ENCODE measurements around the gene CAMSAP1. TPM values are rescaled to one million over a fixed set of nuclear protein-coding genes. Genes with fewer than 3 reads are reported as not detected.

CAMSAP1 gene
- total and polyA plus RNA-seq, 9 of the 15 experiments (the other 6 are each of a cell fraction or from before 2014, with no cell fraction given) = 1.5 to 28.8 (median 14.3) TPM

DNA sequence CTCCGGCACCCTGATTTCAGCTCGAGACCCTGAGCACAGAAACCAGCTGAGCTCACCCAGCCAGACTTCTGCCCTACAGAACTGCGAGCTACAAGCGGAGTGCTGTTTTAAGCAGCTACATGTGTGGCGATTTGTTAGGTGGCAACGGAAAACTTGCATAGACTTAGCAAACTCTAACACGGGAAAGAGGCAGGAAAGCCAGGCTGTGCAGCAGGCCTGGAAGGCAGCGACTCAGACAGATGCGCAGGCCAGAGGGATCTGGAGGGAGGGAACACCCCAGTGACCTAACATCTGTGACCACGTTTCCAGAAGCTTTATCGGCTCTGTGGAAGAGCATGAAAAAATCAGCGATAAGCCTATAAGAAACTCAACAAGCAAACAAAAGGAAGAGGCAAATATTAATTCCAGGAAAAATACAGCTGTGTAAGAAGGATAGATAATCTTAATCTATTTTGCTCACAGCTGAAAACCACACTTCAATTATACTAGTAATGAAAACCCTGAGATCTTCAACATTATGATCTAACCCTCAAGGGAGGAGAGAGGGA lies 42.9 kb upstream of the CAMSAP1 start (continued):
- TF ChIP-seq, protein P1, sequence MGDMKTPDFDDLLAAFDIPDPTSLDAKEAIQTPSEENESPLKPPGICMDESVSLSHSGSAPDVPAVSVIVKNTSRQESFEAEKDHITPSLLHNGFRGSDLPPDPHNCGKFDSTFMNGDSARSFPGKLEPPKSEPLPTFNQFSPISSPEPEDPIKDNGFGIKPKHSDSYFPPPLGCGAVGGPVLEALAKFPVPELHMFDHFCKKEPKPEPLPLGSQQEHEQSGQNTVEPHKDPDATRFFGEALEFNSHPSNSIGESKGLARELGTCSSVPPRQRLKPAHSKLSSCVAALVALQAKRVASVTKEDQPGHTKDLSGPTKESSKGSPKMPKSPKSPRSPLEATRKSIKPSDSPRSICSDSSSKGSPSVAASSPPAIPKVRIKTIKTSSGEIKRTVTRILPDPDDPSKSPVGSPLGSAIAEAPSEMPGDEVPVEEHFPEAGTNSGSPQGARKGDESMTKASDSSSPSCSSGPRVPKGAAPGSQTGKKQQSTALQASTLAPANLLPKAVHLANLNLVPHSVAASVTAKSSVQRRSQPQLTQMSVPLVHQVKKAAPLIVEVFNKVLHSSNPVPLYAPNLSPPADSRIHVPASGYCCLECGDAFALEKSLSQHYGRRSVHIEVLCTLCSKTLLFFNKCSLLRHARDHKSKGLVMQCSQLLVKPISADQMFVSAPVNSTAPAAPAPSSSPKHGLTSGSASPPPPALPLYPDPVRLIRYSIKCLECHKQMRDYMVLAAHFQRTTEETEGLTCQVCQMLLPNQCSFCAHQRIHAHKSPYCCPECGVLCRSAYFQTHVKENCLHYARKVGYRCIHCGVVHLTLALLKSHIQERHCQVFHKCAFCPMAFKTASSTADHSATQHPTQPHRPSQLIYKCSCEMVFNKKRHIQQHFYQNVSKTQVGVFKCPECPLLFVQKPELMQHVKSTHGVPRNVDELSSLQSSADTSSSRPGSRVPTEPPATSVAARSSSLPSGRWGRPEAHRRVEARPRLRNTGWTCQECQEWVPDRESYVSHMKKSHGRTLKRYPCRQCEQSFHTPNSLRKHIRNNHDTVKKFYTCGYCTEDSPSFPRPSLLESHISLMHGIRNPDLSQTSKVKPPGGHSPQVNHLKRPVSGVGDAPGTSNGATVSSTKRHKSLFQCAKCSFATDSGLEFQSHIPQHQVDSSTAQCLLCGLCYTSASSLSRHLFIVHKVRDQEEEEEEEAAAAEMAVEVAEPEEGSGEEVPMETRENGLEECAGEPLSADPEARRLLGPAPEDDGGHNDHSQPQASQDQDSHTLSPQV (IDR thresholded peaks at IDR 0.05) = no peak
- TF ChIP-seq FOXK1 (CRISPR knock-in tag; IDR thresholded peaks at IDR 0.05; ENCODE audit: borderline replicate concordance) (no peak), GTF2E2 (tag; IDR thresholded peaks at IDR 0.05) (no peak; the same call in 1 of the 2 replicates), SNIP1 (IDR thresholded peaks at IDR 0.05; ENCODE audit: low read depth) (no peak), TAL1 (IDR thresholded peaks at IDR 0.05) (peak; percentile 93), MECOM (CRISPR knock-in tag; IDR thresholded peaks at IDR 0.05) (peak; percentile 89), ZC3H8 (IDR thresholded peaks at IDR 0.05) (no peak), SMARCB1 (IDR thresholded peaks at IDR 0.05; ENCODE audit: insufficient read length, low read depth) (no peak), TEAD1 (CRISPR knock-in tag; IDR thresholded peaks at IDR 0.05) (no peak; a peak in 1 of 4 replicates), TAF15 (IDR thresholded peaks at IDR 0.05; ENCODE audit: low read depth, low read length) (no peak), JUND (IDR thresholded peaks at IDR 0.05; ENCODE audit: borderline replicate concordance, low read depth, low read length) (peak; percentile 76), JUND (tag; IDR thresholded peaks at IDR 0.05; ENCODE audit: borderline replicate concordance, low read depth, low read length) (peak; percentile 79; the same call in 2 of the 3 replicates), RNF2 (IDR thresholded peaks at IDR 0.05) (peak; percentile 48; the same call in 1 of the 2 replicates), NR2C2 (CRISPR knock-in tag; IDR thresholded peaks at IDR 0.05) (no peak), NR2C2 (tag; IDR thresholded peaks at IDR 0.05) (peak; percentile 60)
- TF ChIP-seq, protein P2, sequence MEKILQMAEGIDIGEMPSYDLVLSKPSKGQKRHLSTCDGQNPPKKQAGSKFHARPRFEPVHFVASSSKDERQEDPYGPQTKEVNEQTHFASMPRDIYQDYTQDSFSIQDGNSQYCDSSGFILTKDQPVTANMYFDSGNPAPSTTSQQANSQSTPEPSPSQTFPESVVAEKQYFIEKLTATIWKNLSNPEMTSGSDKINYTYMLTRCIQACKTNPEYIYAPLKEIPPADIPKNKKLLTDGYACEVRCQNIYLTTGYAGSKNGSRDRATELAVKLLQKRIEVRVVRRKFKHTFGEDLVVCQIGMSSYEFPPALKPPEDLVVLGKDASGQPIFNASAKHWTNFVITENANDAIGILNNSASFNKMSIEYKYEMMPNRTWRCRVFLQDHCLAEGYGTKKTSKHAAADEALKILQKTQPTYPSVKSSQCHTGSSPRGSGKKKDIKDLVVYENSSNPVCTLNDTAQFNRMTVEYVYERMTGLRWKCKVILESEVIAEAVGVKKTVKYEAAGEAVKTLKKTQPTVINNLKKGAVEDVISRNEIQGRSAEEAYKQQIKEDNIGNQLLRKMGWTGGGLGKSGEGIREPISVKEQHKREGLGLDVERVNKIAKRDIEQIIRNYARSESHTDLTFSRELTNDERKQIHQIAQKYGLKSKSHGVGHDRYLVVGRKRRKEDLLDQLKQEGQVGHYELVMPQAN (IDR thresholded peaks at IDR 0.05; ENCODE audit: borderline replicate concordance) = no peak
- TF ChIP-seq, protein P3, sequence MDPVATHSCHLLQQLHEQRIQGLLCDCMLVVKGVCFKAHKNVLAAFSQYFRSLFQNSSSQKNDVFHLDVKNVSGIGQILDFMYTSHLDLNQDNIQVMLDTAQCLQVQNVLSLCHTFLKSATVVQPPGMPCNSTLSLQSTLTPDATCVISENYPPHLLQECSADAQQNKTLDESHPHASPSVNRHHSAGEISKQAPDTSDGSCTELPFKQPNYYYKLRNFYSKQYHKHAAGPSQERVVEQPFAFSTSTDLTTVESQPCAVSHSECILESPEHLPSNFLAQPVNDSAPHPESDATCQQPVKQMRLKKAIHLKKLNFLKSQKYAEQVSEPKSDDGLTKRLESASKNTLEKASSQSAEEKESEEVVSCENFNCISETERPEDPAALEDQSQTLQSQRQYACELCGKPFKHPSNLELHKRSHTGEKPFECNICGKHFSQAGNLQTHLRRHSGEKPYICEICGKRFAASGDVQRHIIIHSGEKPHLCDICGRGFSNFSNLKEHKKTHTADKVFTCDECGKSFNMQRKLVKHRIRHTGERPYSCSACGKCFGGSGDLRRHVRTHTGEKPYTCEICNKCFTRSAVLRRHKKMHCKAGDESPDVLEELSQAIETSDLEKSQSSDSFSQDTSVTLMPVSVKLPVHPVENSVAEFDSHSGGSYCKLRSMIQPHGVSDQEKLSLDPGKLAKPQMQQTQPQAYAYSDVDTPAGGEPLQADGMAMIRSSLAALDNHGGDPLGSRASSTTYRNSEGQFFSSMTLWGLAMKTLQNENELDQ (CRISPR knock-in tag; IDR thresholded peaks at IDR 0.05; ENCODE audit: borderline replicate concordance) = no peak
